MM.1S (cell line): ENCODE data around the gene SYPL2.
A peak's percentile ranks its signal among the peaks of the same experiment; 100 is the strongest.

Source experiments
- DNase-seq: peaks from one replicate; pipeline ENCODE4 v3.0.0-alpha.2; 2015
- H2AFZ ChIP-seq: fragments of 300-600 bp; sonication (generic); 2 replicates; pipeline ENCODE4 v1.6.0; 2016; ENCODE audit warnings: antibody characterized with exemption, low read length
- H3F3A ChIP-seq: fragments of 300-600 bp; sonication (generic); 2 replicates; pipeline ENCODE4 v1.6.1; 2016; ENCODE audit warnings: mild to moderate bottlenecking, antibody characterized with exemption, low read length, moderate library complexity, mixed read lengths; ENCODE audit not compliant: insufficient read depth
- H3K27ac ChIP-seq: fragments of 300-600 bp; sonication (generic); 2 replicates; pipeline ENCODE4 v1.5.1; 2016; ENCODE audit warnings: mild to moderate bottlenecking, low read length
- H3K27me3 ChIP-seq: fragments of 300-600 bp; sonication (generic); replicated peaks from 2 replicates; pipeline ENCODE4 v1.6.0; 2016; ENCODE audit warnings: low read length; ENCODE audit not compliant: insufficient read depth
- H3K36me3 ChIP-seq: fragments of 300-600 bp; sonication (generic); replicated peaks from 2 replicates; pipeline ENCODE4 v1.6.1; 2016; ENCODE audit warnings: mild to moderate bottlenecking, low read length, mixed read lengths; ENCODE audit not compliant: insufficient read depth
- H3K4me1 ChIP-seq: fragments of 300-600 bp; sonication (generic); 2 replicates; pipeline ENCODE4 v1.6.1; 2016; ENCODE audit warnings: low read length, mixed read lengths
- H3K4me2 ChIP-seq: fragments of 300-600 bp; sonication (generic); 2 replicates; pipeline ENCODE4 v1.6.0; 2016; ENCODE audit warnings: low read depth, low read length
- H3K4me3 ChIP-seq: fragments of 300-600 bp; sonication (generic); 2 replicates; pipeline ENCODE4 v1.5.1; 2016; ENCODE audit warnings: low read length, mixed read lengths
- H3K79me2 ChIP-seq: fragments of 300-600 bp; sonication (generic); 2 replicates; pipeline ENCODE4 v1.6.1; 2016; ENCODE audit warnings: mixed run types, low read length, mixed read lengths
- H3K9ac ChIP-seq: fragments of 300-600 bp; sonication (generic); 2 replicates; pipeline ENCODE4 v1.6.1; 2016; ENCODE audit warnings: low read length, mixed read lengths
- H3K9me2 ChIP-seq: fragments of 300-600 bp; sonication (generic); replicated peaks from 2 replicates; pipeline ENCODE4 v1.6.1; 2016; ENCODE audit warnings: mild to moderate bottlenecking, low read length, mixed read lengths; ENCODE audit not compliant: insufficient read depth
- H3K9me3 ChIP-seq: fragments of 300-600 bp; sonication (generic); replicated peaks from 2 replicates; pipeline ENCODE4 v1.6.1; 2016; ENCODE audit warnings: mild to moderate bottlenecking, low read length, mixed read lengths; ENCODE audit not compliant: insufficient read depth
- H4K20me1 ChIP-seq: fragments of 300-600 bp; sonication (generic); 2 replicates; pipeline ENCODE4 v1.6.1; 2016; ENCODE audit warnings: mild to moderate bottlenecking, low read length, moderate library complexity, mixed read lengths; ENCODE audit not compliant: insufficient read depth
- EZH2 ChIP-seq: fragments of 300-600 bp; sonication (generic); optimal IDR thresholded peaks from 2 replicates; pipeline ENCODE3; 2017; ENCODE audit warnings: low read depth, mild to moderate bottlenecking, antibody characterized with exemption, low read length, mixed read lengths
- EZH2phosphoT487 ChIP-seq: fragments of 300-600 bp; sonication (generic); IDR thresholded peaks from 2 replicates; pipeline ENCODE4 v1.6.1; 2018; ENCODE audit warnings: antibody characterized with exemption, low read length
- TF ChIP-seq, protein P1 (sequence below): fragments of 300-600 bp; sonication (generic); IDR thresholded peaks from 2 replicates; pipeline ENCODE4 v1.5.1; 2016; ENCODE audit warnings: antibody characterized with exemption, low read length, mixed read lengths

Gene SYPL2

DNA sequence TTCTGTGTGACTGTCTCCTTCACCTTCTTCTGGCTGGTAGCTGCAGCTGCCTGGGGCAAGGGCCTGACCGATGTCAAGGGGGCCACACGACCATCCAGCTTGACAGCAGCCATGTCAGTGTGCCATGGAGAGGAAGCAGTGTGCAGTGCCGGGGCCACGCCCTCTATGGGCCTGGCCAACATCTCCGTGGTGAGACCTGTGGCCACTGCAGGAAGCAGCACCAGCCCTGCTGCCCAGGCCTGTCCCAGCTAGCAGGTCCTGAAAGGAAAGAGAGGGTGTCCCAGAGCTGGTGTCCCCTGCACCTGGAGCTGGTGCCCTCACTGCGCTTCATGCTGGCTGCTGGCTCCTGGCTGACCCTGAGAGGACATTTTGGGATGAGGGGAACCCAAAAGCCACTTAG is 11.5 kb downstream of the SYPL2 start:
- H3K27ac ChIP-seq, result no peak overlapping the region
- no peaks in the 10 kb centered on the region for H3K4me1 ChIP-seq
- H4K20me1 ChIP-seq, result no peaks in the 10 kb centered on the region
- H2AFZ ChIP-seq, result no peak overlapping the region
- H3K27me3 ChIP-seq, result peaks cover 18% of the 10 kb centered on the region
- no peak overlapping the region for H3K9ac ChIP-seq
- no peaks in the 10 kb centered on the region for H3F3A ChIP-seq
- TF ChIP-seq EZH2, result no peak
- TF ChIP-seq EZH2phosphoT487, result no peak
- TF ChIP-seq, protein P1, sequence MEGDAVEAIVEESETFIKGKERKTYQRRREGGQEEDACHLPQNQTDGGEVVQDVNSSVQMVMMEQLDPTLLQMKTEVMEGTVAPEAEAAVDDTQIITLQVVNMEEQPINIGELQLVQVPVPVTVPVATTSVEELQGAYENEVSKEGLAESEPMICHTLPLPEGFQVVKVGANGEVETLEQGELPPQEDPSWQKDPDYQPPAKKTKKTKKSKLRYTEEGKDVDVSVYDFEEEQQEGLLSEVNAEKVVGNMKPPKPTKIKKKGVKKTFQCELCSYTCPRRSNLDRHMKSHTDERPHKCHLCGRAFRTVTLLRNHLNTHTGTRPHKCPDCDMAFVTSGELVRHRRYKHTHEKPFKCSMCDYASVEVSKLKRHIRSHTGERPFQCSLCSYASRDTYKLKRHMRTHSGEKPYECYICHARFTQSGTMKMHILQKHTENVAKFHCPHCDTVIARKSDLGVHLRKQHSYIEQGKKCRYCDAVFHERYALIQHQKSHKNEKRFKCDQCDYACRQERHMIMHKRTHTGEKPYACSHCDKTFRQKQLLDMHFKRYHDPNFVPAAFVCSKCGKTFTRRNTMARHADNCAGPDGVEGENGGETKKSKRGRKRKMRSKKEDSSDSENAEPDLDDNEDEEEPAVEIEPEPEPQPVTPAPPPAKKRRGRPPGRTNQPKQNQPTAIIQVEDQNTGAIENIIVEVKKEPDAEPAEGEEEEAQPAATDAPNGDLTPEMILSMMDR, result no peak
- no peak overlapping the region for H3K4me2 ChIP-seq
- no peaks in the 10 kb centered on the region for H3K9me3 ChIP-seq
- no peaks in the 10 kb centered on the region for H3K9me2 ChIP-seq
- no peaks in the 10 kb centered on the region for H3K36me3 ChIP-seq
- no peak for DNase-seq
- no peaks in the 10 kb centered on the region for H3K79me2 ChIP-seq
- H3K4me3 ChIP-seq, result no peak overlapping the region

DNA sequence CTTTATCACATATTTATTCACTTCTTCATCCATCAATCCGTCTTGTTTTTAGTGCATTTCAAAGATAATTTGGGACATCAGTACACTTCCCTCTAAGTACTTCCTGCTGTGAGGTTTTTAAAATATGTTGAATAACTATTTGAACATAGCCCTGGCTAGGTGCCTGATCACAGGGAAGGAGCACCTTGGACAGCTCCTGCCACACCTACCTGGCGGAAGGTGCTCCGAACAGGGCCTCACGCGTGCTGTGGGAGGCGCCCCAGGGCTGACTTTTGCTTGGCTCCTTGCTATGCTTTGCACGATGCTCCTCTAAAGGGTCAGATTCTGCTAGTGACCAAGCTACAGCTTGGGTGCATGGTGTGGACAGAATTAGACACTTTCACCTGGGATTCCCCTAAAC is 12.5 kb downstream of the SYPL2 start:
- Histone ChIP-seq H3K4me3 (no peak overlapping the region), H4K20me1 (no peaks in the 10 kb centered on the region), H3K9me3 (no peaks in the 10 kb centered on the region), H3K4me2 (no peak overlapping the region), H3K27me3 (peaks cover 14% of the 10 kb centered on the region), H3K79me2 (no peaks in the 10 kb centered on the region), H3K9ac (no peak overlapping the region), H3F3A (no peaks in the 10 kb centered on the region), H3K36me3 (no peaks in the 10 kb centered on the region), H3K9me2 (no peaks in the 10 kb centered on the region), H3K4me1 (no peaks in the 10 kb centered on the region), H2AFZ (no peak overlapping the region), H3K27ac (no peak overlapping the region)
- TF ChIP-seq EZH2phosphoT487, result no peak
- TF ChIP-seq, protein P1, result peak; percentile 12; the same call in 1 of the 2 replicates
- TF ChIP-seq EZH2, result no peak
- DNase-seq, result peak; percentile 47

DNA sequence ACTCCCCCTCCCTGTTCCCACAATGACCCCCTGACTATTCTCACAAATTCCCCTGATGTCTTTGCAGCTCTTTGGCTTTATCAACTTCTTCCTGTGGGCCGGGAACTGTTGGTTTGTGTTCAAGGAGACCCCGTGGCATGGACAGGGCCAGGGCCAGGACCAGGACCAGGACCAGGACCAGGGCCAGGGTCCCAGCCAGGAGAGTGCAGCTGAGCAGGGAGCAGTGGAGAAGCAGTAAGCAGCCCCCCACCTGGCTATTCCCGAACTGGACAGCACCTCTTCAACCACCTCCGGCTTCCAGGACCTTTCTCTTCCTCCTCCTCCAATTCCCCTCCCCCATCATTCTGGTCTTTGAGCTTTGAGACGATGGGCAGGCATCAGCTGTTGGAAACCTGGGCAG is 13.0 kb downstream of the SYPL2 start:
- no peak overlapping the region for H2AFZ ChIP-seq
- no peaks in the 10 kb centered on the region for H3K4me1 ChIP-seq
- H3F3A ChIP-seq, result no peaks in the 10 kb centered on the region
- H3K36me3 ChIP-seq, result no peaks in the 10 kb centered on the region
- H3K4me3 ChIP-seq, result no peak overlapping the region
- H3K27me3 ChIP-seq, result peaks cover 14% of the 10 kb centered on the region
- H4K20me1 ChIP-seq, result no peaks in the 10 kb centered on the region
- no peaks in the 10 kb centered on the region for H3K9me3 ChIP-seq
- no peak overlapping the region for H3K4me2 ChIP-seq
- H3K9me2 ChIP-seq, result no peaks in the 10 kb centered on the region
- H3K9ac ChIP-seq, result no peak overlapping the region
- H3K79me2 ChIP-seq, result 0 out of 2 replicates have a peak, but pooled peaks cover under 1% of the 10 kb centered on the region
- no peak for DNase-seq
- no peak for TF ChIP-seq EZH2
- TF ChIP-seq, protein P1, result no peak
- TF ChIP-seq EZH2phosphoT487, result no peak
- no peak overlapping the region for H3K27ac ChIP-seq
